Smooth muscle cell (in vitro differentiated cells): Measurements from ENCODE around the gene OR2G3. TPM values are rescaled to one million over a fixed set of nuclear protein-coding genes. Genes with fewer than 3 reads are reported as not detected.

Experiments
- DNase-seq: peaks from one replicate; lab custom pipeline; 2025; ENCODE audit not compliant: unreplicated experiment; lab: John Stamatoyannopoulos, UW
- H2AFZ ChIP-seq: fragments of 200-600 bp; sonication (generic); 2 replicates; pipeline ENCODE4 v1.6.0; 2016; ENCODE audit warnings: antibody characterized with exemption, low read depth, mild to moderate bottlenecking
- H3F3A ChIP-seq: fragments of 200-600 bp; sonication (generic); 2 replicates; pipeline ENCODE4 v1.6.0; 2017; ENCODE audit warnings: antibody characterized with exemption, low read depth
- H3K27ac ChIP-seq: fragments of 200-600 bp; sonication (generic); 2 replicates; pipeline ENCODE4 v1.5.1; 2016; ENCODE audit warnings: low read depth, mild to moderate bottlenecking
- H3K27me3 ChIP-seq: fragments of 200-600 bp; sonication (generic); 2 replicates; pipeline ENCODE4 v1.6.1; 2016; ENCODE audit warnings: low read depth, mild to moderate bottlenecking
- H3K36me3 ChIP-seq: fragments of 200-600 bp; sonication (generic); 2 replicates; pipeline ENCODE4 v1.5.1; 2016; ENCODE audit warnings: low read depth
- H3K4me1 ChIP-seq: fragments of 200-600 bp; sonication (generic); 2 replicates; pipeline ENCODE4 v1.5.1; 2016; ENCODE audit warnings: low read depth
- H3K4me2 ChIP-seq: fragments of 200-600 bp; sonication (generic); 2 replicates; pipeline ENCODE4 v1.6.0; 2016; ENCODE audit warnings: mild to moderate bottlenecking
- H3K4me3 ChIP-seq: fragments of 200-600 bp; sonication (generic); 2 replicates; pipeline ENCODE4 v1.5.1; 2016; ENCODE audit warnings: mild to moderate bottlenecking
- H3K79me2 ChIP-seq: fragments of 200-600 bp; sonication (generic); 2 replicates; pipeline ENCODE4 v1.6.0; 2016; ENCODE audit warnings: low read depth, mild to moderate bottlenecking
- H3K9ac ChIP-seq: fragments of 200-600 bp; sonication (generic); 2 replicates; pipeline ENCODE4 v1.6.0; 2016; ENCODE audit warnings: low read depth
- H3K9me3 ChIP-seq: fragments of 200-600 bp; sonication (generic); replicated peaks from 2 replicates; pipeline ENCODE4 v1.5.1; 2016; ENCODE audit warnings: low read depth
- H4K20me1 ChIP-seq: fragments of 200-600 bp; sonication (generic); 2 replicates; pipeline ENCODE4 v1.6.0; 2016; ENCODE audit warnings: low read depth
- WGBS: methylation state at CpG from one replicate; pipeline ENCODE4 v1.1.7; 2016; ENCODE audit warnings: low lambda C conversion rate; 5-methylcytosine and 5-hydroxymethylcytosine counted together
- polyA plus RNA-seq: library from polyadenylated mRNA; unstranded; fragments of >200 nt; fragmentation: Nextera tagmentation; extraction: Ambion mirVana; gene quantifications from 2 replicates; pipeline ENCODE4 v1.2.1, GENCODE V29; 2016
- total RNA-seq: library from RNA; depleted of rRNA; stranded (reverse); fragments of >200 nt; gene quantifications from 2 replicates; pipeline ENCODE4 v1.2.3, GENCODE V29; 2014
- TF ChIP-seq, protein P1 (sequence below): fragments of 200-600 bp; sonication (generic); IDR thresholded peaks from 2 replicates; pipeline ENCODE4 v1.5.1; 2017; ENCODE audit warnings: borderline replicate concordance, mild to moderate bottlenecking, antibody characterized with exemption; ENCODE audit not compliant: insufficient read depth, poor library complexity, severe bottlenecking

Gene OR2G3
- total and polyA plus RNA-seq, 2 experiments from 2014 or later = not detected

DNA sequence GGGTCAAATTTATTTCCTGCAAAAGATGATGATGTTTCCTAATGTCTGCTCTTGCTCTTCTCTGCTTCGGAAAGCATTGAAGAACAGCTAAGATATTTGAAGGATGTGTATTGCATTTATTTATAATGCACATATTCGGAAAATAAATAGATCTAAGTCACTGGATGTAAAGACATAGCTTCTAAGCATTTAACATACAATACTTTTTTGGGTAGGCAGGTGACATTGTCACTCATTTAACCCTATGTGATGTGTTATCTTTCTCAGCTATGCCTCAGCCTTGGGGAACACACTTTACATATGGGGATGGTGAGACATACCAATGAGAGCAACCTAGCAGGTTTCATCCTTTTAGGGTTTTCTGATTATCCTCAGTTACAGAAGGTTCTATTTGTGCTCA is 17.3 kb upstream of the OR2G3 start, which contains the start of gene OR2G2:
Gene OR2G2 (plus strand): TSS at position 301 of the 400 bp plus-strand sequence. CDS start 0 bp downstream, at position 301.
- Histone ChIP-seq H3K27me3 (no peaks in the 10 kb centered on the region), H3K4me2 (no peak within 1 kb of the TSS), H3K9me3 (no peaks in the 10 kb centered on the region), H3K27ac (no peak within 1 kb of the TSS), H4K20me1 (no peaks in the 10 kb centered on the region), H2AFZ (no peak within 1 kb of the TSS), H3F3A (no peaks in the 10 kb centered on the region), H3K9ac (no peak within 1 kb of the TSS), H3K4me3 (no peak within 1 kb of the TSS), H3K36me3 (no peaks in the 10 kb centered on the region), H3K4me1 (no peaks in the 10 kb centered on the region), H3K79me2 (no peaks in the 10 kb centered on the region)
- DNase-seq = no peak
- 80% methylated on average over 2 of the region's 2 CpGs for WGBS
- TF ChIP-seq, protein P1, sequence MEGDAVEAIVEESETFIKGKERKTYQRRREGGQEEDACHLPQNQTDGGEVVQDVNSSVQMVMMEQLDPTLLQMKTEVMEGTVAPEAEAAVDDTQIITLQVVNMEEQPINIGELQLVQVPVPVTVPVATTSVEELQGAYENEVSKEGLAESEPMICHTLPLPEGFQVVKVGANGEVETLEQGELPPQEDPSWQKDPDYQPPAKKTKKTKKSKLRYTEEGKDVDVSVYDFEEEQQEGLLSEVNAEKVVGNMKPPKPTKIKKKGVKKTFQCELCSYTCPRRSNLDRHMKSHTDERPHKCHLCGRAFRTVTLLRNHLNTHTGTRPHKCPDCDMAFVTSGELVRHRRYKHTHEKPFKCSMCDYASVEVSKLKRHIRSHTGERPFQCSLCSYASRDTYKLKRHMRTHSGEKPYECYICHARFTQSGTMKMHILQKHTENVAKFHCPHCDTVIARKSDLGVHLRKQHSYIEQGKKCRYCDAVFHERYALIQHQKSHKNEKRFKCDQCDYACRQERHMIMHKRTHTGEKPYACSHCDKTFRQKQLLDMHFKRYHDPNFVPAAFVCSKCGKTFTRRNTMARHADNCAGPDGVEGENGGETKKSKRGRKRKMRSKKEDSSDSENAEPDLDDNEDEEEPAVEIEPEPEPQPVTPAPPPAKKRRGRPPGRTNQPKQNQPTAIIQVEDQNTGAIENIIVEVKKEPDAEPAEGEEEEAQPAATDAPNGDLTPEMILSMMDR = no peak

DNA sequence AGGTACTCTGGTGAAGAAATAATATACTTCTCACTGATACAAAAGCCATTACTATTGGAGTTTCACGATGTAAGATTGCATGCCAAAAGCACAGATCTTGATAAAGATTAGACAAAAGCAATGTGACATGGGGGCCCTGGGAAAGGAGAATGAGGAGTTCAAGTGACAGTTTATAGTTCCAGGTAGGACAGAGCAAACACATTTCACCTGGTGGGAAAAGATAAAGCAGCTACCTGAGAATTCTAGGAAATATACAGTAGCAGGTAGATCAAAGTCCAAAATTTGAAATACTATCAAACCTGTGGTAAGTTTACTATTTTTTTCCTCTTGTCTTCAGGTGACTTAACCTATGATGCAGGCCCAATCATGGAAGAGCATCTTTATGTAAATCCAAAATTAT is 8.0 kb downstream of the OR2G3 start:
- Histone ChIP-seq H2AFZ (no peak overlapping the region), H3F3A (no peaks in the 10 kb centered on the region), H3K4me3 (no peak overlapping the region), H3K27me3 (no peaks in the 10 kb centered on the region), H3K36me3 (no peaks in the 10 kb centered on the region), H3K27ac (no peak overlapping the region), H3K9me3 (no peaks in the 10 kb centered on the region), H3K79me2 (no peaks in the 10 kb centered on the region), H4K20me1 (no peaks in the 10 kb centered on the region), H3K4me1 (no peaks in the 10 kb centered on the region), H3K4me2 (no peak overlapping the region), H3K9ac (no peak overlapping the region)
- 79% methylated on average over 1 of the region's 1 CpG for WGBS
- TF ChIP-seq, protein P1 = no peak
- DNase-seq = no peak

DNA sequence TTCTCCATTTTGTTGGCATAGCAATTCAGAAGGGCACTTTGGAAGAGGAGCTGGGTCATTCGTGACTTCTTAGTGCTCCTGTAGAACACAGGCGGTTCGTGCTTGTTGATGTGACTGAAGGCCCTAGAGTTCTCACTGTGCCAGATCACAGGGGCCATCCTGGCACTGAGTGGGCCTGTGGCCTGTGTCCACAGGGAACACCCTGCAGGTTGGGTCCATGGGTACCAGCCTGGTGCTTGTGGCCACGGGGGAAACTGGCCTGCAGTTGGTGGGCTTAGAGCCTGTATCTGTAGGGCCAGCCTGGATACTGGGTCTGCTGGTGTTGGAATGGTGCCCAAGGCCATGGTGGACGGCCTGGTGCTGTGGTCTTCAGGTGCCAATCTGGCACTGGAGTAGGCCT is 9.2 kb downstream of the OR2G3 start:
- 74% methylated on average over 5 of the region's 5 CpGs for WGBS
- Histone ChIP-seq H3K27ac (no peak overlapping the region), H3K4me2 (no peak overlapping the region), H3K36me3 (no peaks in the 10 kb centered on the region), H3K9me3 (no peaks in the 10 kb centered on the region), H2AFZ (no peak overlapping the region), H3K79me2 (no peaks in the 10 kb centered on the region), H3K4me1 (no peaks in the 10 kb centered on the region), H3F3A (no peaks in the 10 kb centered on the region), H4K20me1 (no peaks in the 10 kb centered on the region), H3K27me3 (no peaks in the 10 kb centered on the region), H3K9ac (no peak overlapping the region), H3K4me3 (no peak overlapping the region)
- TF ChIP-seq, protein P1 = no peak
- DNase-seq = no peak

DNA sequence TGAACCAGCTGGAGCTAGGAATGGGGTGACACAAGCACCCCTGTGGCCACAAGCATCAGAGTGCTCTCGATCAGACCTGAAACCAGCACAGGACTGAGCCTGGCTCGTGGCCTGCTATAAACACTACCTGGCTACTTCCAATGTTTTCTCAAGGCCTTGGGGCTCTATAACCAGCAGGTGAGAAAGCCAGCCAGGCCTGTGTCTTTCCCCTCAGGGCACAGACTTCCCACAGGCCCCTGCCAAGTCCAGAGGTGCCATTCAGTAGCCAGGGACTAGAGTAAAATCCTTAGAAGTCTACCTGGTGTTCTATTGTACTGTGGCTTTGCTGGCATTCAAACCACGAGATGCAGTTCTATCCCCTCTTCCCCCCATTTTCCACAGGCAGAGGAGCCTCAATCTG is 22.6 kb downstream of the OR2G3 start:
- TF ChIP-seq, protein P1 = no peak
- H3K36me3 ChIP-seq = no peaks in the 10 kb centered on the region
- whole genome bisulfite sequencing = 50% methylated on average over 3 of the region's 3 CpGs

More for the DNA sequence above, 22.6 kb downstream of the OR2G3 start:
- no peak overlapping the region for H3K27ac ChIP-seq
- no peak for DNase-seq
- H3K4me2 ChIP-seq = no peak overlapping the region
- no peaks in the 10 kb centered on the region for H3K27me3 ChIP-seq
- no peaks in the 10 kb centered on the region for H3F3A ChIP-seq
- H4K20me1 ChIP-seq = no peaks in the 10 kb centered on the region
- H3K9me3 ChIP-seq = no peaks in the 10 kb centered on the region
- no peak overlapping the region for H2AFZ ChIP-seq
- H3K9ac ChIP-seq = no peak overlapping the region
- no peaks in the 10 kb centered on the region for H3K4me1 ChIP-seq
- H3K79me2 ChIP-seq = no peaks in the 10 kb centered on the region
- no peak overlapping the region for H3K4me3 ChIP-seq
